Activated CD8-positive, alpha-beta memory T cell treated with anti-CD3 and anti-CD28 coated beads for 48 hours (primary cell): ENCODE results near the gene CRISP3.

Experiments used
- DNase-seq, 3 experiments: peaks; one replicate each; pipeline ENCODE4 v3.0.0-alpha.2; 2020; ENCODE audit warnings: low read depth in 2 of 3, low spot score in 2 of 3

Gene CRISP3

GRCh38 chr6:49692534-49692933 is 51.7 kb downstream of the CRISP3 start:
- no peak for DNase-seq
